Sigmoid colon (tissue), 4 donors: ENCODE data around the gene SERPINA12.

ENCODE experiments used
- EP300 ChIP-seq, 4 donors: sonication (generic); formaldehyde crosslinking; IDR thresholded peaks; one replicate each; pipeline ENCODE4 v1.6.1; 2017; ENCODE audit warnings: antibody characterized with exemption in 4 of 4
- POLR2A ChIP-seq, 2 donors: fragments of 450-650 bp; IDR thresholded peaks; one replicate each; pipeline ENCODE4 v1.6.1; 2016; ENCODE audit warnings: antibody characterized with exemption in 2 of 2, mild to moderate bottlenecking in 2 of 2, moderate library complexity in 2 of 2
- POLR2AphosphoS5 ChIP-seq, 4 donors: sonication (generic); formaldehyde crosslinking; IDR thresholded peaks; one replicate each; pipeline ENCODE4 v1.6.1; 2017; ENCODE audit warnings: antibody characterized with exemption in 4 of 4
- TF ChIP-seq, protein P1 (sequence below), 4 experiments: fragments of 450-650 bp in 3 of 4; fragments of 200-600 bp in 1 of 4; IDR thresholded peaks; one replicate each; pipeline ENCODE4 v1.5.1; 2016 to 2019; ENCODE audit warnings: antibody characterized with exemption in 4 of 4, mild to moderate bottlenecking in 3 of 4, moderate library complexity in 2 of 4

DNA sequence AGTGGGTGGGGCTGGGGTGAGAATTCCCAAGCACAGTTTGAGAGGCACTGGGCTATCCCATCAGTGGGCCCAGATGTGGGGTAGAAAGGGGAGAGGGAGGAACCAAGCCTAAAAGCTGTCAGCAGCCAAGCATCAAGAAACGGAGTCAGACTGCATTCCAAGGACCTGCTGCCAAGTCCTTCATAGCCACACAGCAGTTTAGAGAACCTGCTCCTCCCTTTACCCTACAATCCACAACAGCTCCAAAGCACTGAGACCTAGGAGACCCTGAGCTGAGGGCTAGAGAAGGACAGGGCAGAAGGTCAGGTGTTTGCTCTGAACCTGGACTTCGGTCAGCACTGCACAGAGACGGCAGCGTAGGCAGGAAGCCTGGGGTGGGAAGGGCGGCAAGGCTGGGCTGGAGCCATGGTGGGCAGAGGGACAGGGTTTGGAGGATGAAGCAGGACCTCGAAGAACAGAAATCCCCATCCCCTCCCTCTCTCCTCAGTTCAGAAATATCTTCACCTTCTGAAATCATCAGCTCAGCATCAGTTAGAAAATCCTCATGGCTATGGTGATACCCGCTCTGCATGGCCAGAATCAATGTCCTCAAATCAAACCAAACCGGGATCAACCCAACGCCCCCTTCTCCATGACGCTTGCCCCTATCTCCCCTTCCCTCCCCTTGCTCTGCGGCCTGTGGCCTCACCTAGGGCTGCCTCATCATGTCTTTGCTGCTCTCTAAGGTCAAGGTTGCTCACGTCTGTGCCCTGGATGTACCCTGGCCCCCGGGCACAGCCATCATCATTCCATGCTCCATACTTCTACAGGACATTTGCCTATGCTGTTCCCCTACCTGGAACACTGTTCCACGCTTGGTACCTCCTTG, 39.1 kb upstream of the SERPINA12 start:
- TF ChIP-seq EP300 (IDR thresholded peaks at IDR 0.05), result no peak
- TF ChIP-seq, protein P1, sequence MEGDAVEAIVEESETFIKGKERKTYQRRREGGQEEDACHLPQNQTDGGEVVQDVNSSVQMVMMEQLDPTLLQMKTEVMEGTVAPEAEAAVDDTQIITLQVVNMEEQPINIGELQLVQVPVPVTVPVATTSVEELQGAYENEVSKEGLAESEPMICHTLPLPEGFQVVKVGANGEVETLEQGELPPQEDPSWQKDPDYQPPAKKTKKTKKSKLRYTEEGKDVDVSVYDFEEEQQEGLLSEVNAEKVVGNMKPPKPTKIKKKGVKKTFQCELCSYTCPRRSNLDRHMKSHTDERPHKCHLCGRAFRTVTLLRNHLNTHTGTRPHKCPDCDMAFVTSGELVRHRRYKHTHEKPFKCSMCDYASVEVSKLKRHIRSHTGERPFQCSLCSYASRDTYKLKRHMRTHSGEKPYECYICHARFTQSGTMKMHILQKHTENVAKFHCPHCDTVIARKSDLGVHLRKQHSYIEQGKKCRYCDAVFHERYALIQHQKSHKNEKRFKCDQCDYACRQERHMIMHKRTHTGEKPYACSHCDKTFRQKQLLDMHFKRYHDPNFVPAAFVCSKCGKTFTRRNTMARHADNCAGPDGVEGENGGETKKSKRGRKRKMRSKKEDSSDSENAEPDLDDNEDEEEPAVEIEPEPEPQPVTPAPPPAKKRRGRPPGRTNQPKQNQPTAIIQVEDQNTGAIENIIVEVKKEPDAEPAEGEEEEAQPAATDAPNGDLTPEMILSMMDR (IDR thresholded peaks at IDR 0.05), result no peak
- no peak for TF ChIP-seq POLR2AphosphoS5 (IDR thresholded peaks at IDR 0.05)
- no peak for TF ChIP-seq POLR2A (IDR thresholded peaks at IDR 0.05)
